Activated naive CD4-positive, alpha-beta T cell treated with anti-CD3 and anti-CD28 coated beads, Interleukin-2, amount 10 ng/mL, durations not matched to agents 7 days and 5 days (primary cell): Measurements from ENCODE around the gene CORT.

Source experiments
- CTCF ChIA-PET: fragments of 350-600 bp; sonication (Branson Sonifier 250); formaldehyde crosslinking; loops from one replicate; lab custom pipeline; 2021; ENCODE audit warnings: antibody characterized with exemption; lab: Charles Lee
- DNase-seq: peaks from one replicate; pipeline ENCODE4 v3.0.0-alpha.2; 2020
- H3K27ac Mint-ChIP-seq: one replicate; pipeline ENCODE4 v1.8.0; 2021; ENCODE audit warnings: mild to moderate bottlenecking, moderate library complexity, mixed read lengths
- H3K27me3 Mint-ChIP-seq: one replicate; pipeline ENCODE4 v1.8.0; 2021; ENCODE audit warnings: mild to moderate bottlenecking, mixed read lengths
- H3K36me3 Mint-ChIP-seq: one replicate; pipeline ENCODE4 v1.8.0; 2021; ENCODE audit warnings: mixed read lengths
- H3K4me1 Mint-ChIP-seq: one replicate; pipeline ENCODE4 v1.8.0; 2021; ENCODE audit warnings: mixed read lengths
- H3K4me3 Mint-ChIP-seq: one replicate; pipeline ENCODE4 v1.8.0; 2021; ENCODE audit warnings: mild to moderate bottlenecking, moderate library complexity, mixed read lengths
- H3K9me3 Mint-ChIP-seq: one replicate; pipeline ENCODE4 v1.8.0; 2021; ENCODE audit warnings: mixed read lengths

CORT gene

GRCh38 chr1:10498231-10498630, 48.4 kb downstream of the CORT start:
- peaks cover 14% of the 10 kb centered on the region for H3K36me3 Mint-ChIP-seq
- DNase-seq = no peak
- CTCF ChIA-PET = interaction anchor here (0.6 to 2.9 kb wide), 4 partner anchors 9 to 414 kb away, joined by 3 to 26 read pairs (median 3); partner anchors contain the start of gene CENPS
- H3K4me3 Mint-ChIP-seq = no peak overlapping the region
- no peaks in the 10 kb centered on the region for H3K27me3 Mint-ChIP-seq
- H3K27ac Mint-ChIP-seq = no peak overlapping the region
- no peaks in the 10 kb centered on the region for H3K9me3 Mint-ChIP-seq
- H3K4me1 Mint-ChIP-seq = peaks cover 60% of the 10 kb centered on the region
